Osteocyte (in vitro differentiated cells): ENCODE results near the gene TOB2. TPM values are rescaled to one million over a fixed set of nuclear protein-coding genes. Genes with fewer than 3 reads are reported as not detected.
A peak's percentile ranks its signal among the peaks of the same experiment; 100 is the strongest.
"Not testable (repeated sequence)": the region's sequence is repeated elsewhere in the genome, so short reads cannot be mapped to it uniquely, and the experiment has no call there.

ENCODE experiments used
- DNase-seq: peaks from one replicate; pipeline ENCODE4 v3.0.0; 2021; ENCODE audit warnings: mixed read lengths; ENCODE audit not compliant: unreplicated experiment; ENCODE audit errors: extremely low spot score
- H3K27ac Mint-ChIP-seq: one replicate; pipeline ENCODE4 v1.8.0; 2021; ENCODE audit warnings: mild to moderate bottlenecking, mixed read lengths; ENCODE audit not compliant: unreplicated experiment
- H3K27me3 Mint-ChIP-seq: one replicate; pipeline ENCODE4 v1.8.0; 2021; ENCODE audit warnings: mixed read lengths; ENCODE audit not compliant: unreplicated experiment
- H3K36me3 Mint-ChIP-seq: one replicate; pipeline ENCODE4 v1.8.0; 2021; ENCODE audit warnings: mixed read lengths; ENCODE audit not compliant: unreplicated experiment
- H3K4me1 Mint-ChIP-seq: one replicate; pipeline ENCODE4 v1.8.0; 2021; ENCODE audit warnings: mixed read lengths; ENCODE audit not compliant: unreplicated experiment
- H3K4me3 Mint-ChIP-seq: one replicate; pipeline ENCODE4 v1.8.0; 2021; ENCODE audit warnings: mild to moderate bottlenecking, moderate library complexity, mixed read lengths; ENCODE audit not compliant: unreplicated experiment
- H3K9me3 Mint-ChIP-seq: one replicate; pipeline ENCODE4 v1.8.0; 2021; ENCODE audit warnings: mixed read lengths; ENCODE audit not compliant: unreplicated experiment
- total RNA-seq: library from RNA; stranded (reverse); gene quantifications from 2 replicates; pipeline ENCODE4 v1.2.1, GENCODE V29; 2021
- TF ChIP-seq, protein P1 (sequence below): fragments of 200-600 bp; sonication (generic); IDR thresholded peaks from 2 replicates; pipeline ENCODE4 v1.5.0; 2021; ENCODE audit warnings: antibody characterized with exemption, mild to moderate bottlenecking, moderate library complexity

The TOB2 gene
- total RNA-seq, 1 donor from 2014 or later, result 44.5 TPM

DNA sequence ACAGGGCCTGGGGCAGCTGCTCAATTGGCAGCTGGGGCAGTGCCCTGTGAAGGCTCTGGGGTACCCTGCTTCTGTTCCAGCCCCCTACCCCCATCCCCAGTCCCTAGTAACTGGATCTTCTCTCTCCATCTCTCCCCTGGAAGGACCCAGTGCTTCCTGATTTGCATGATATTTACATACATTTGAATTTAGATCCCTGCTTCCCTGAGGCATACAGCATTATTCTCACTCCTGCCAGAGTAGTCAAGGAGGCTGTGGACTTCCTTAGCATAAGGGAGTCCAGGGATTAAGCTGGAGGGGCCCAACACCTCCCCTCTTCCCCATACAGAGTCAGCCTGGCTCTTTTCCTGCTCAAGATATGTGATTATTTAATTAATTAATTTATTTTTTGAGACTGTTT, 40.2 kb downstream of the TOB2 start:
- H3K27ac Mint-ChIP-seq, result no peak overlapping the region
- DNase-seq, result no peak
- peaks cover 24% of the 10 kb centered on the region for H3K4me1 Mint-ChIP-seq
- TF ChIP-seq, protein P1, sequence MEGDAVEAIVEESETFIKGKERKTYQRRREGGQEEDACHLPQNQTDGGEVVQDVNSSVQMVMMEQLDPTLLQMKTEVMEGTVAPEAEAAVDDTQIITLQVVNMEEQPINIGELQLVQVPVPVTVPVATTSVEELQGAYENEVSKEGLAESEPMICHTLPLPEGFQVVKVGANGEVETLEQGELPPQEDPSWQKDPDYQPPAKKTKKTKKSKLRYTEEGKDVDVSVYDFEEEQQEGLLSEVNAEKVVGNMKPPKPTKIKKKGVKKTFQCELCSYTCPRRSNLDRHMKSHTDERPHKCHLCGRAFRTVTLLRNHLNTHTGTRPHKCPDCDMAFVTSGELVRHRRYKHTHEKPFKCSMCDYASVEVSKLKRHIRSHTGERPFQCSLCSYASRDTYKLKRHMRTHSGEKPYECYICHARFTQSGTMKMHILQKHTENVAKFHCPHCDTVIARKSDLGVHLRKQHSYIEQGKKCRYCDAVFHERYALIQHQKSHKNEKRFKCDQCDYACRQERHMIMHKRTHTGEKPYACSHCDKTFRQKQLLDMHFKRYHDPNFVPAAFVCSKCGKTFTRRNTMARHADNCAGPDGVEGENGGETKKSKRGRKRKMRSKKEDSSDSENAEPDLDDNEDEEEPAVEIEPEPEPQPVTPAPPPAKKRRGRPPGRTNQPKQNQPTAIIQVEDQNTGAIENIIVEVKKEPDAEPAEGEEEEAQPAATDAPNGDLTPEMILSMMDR, result no peak
- H3K36me3 Mint-ChIP-seq, result no peaks in the 10 kb centered on the region
- H3K4me3 Mint-ChIP-seq, result no peak overlapping the region
- H3K27me3 Mint-ChIP-seq, result no peaks in the 10 kb centered on the region
- no peaks in the 10 kb centered on the region for H3K9me3 Mint-ChIP-seq

DNA sequence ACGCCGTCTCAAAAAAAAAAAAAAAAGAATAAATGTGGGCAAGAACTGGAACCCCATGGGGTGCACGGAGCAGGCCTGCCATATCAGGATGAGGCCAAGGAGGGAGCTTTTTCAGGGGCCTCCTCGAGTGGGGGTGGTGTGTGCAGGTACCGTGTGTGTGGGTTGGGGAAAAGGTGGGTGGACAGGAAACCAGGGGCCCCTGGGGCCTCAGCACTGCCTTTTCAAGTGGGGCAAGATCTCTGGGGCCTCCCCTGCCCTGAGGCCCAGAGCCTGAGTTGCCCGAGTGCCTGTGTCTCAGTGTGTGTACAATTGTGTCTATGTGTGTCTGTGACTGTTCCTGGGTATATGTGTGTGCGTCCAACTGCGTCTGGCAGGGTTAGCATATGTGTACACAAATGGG, 41.0 kb downstream of the TOB2 start:
- no peaks in the 10 kb centered on the region for H3K9me3 Mint-ChIP-seq
- DNase-seq, result no peak
- H3K36me3 Mint-ChIP-seq, result no peaks in the 10 kb centered on the region
- TF ChIP-seq, protein P1, result no peak
- no peaks in the 10 kb centered on the region for H3K27me3 Mint-ChIP-seq
- H3K4me3 Mint-ChIP-seq, result no peak overlapping the region
- peaks cover 24% of the 10 kb centered on the region for H3K4me1 Mint-ChIP-seq
- no peak overlapping the region for H3K27ac Mint-ChIP-seq

DNA sequence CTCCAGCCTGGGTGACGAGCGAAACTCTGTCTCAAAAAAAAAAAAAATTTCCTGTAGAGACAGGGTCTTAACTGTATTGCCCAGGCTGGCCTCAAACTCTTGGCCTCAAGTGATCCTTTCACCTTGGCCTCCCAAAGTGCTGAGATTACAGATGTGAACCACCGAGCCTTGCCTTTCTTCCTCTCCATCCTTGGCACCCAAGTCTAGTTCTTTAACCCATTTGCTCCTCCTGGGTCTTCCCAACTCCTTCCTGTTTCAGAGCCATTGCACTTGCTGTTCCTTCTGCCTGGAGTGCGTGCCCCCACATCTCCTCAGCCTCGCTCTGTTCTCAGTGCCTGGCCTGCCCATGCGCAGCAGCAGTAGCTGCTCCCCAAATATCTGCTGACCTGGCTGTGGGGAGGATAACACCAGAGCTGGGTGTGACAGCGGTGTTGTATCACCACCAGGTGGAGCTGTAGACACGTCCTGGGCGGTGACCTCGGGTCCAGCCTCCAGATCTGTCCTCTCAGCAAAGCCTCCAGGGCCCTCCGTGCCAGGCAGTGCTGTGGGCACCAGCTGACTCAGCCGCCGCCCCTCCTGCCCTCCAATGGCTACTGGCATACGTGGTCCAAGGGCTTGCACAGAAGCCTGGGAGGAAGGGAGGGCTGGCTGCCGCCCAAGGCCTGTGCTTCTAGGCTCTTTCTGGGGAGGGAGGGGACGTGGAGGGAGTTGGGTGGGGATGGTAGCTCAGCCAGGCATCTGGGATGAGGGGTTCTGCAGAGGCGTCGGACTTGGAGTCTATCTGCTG, 42.9 kb downstream of the TOB2 start:
- Mint-ChIP-seq H3K27ac (peak overlapping the region; percentile 87), H3K4me3 (peak overlapping the region; percentile 31), H3K27me3 (no peaks in the 10 kb centered on the region), H3K4me1 (peaks cover 23% of the 10 kb centered on the region), H3K9me3 (no peaks in the 10 kb centered on the region), H3K36me3 (no peaks in the 10 kb centered on the region)
- peak; percentile 98 for DNase-seq
- TF ChIP-seq, protein P1, result peak; percentile 98

DNA sequence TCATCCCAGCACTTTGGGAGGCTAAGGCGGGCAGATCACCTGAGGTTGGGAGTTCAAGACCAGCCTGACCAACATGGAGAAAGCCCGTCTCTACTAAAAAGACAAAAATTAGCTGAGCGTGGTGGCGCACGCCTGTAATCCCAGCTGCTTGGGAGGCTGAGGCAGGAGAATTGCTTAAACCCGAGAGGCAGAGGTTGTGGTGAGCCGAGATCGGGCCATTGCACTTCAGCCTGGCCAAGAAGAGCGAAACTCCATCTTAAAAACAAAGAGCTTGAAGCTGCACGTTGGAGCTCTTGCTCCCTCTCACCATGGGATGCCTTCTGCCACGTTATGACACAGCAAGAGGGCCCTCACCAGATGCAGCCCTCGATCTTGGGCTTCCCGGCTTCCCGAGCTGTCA, 43.8 kb downstream of the TOB2 start:
- peaks cover 29% of the 10 kb centered on the region for H3K4me1 Mint-ChIP-seq
- not testable (repeated sequence) for H3K36me3 Mint-ChIP-seq, H3K9me3 Mint-ChIP-seq, DNase-seq, H3K4me3 Mint-ChIP-seq, H3K27me3 Mint-ChIP-seq
- peak overlapping the region; percentile 97 for H3K27ac Mint-ChIP-seq

DNA sequence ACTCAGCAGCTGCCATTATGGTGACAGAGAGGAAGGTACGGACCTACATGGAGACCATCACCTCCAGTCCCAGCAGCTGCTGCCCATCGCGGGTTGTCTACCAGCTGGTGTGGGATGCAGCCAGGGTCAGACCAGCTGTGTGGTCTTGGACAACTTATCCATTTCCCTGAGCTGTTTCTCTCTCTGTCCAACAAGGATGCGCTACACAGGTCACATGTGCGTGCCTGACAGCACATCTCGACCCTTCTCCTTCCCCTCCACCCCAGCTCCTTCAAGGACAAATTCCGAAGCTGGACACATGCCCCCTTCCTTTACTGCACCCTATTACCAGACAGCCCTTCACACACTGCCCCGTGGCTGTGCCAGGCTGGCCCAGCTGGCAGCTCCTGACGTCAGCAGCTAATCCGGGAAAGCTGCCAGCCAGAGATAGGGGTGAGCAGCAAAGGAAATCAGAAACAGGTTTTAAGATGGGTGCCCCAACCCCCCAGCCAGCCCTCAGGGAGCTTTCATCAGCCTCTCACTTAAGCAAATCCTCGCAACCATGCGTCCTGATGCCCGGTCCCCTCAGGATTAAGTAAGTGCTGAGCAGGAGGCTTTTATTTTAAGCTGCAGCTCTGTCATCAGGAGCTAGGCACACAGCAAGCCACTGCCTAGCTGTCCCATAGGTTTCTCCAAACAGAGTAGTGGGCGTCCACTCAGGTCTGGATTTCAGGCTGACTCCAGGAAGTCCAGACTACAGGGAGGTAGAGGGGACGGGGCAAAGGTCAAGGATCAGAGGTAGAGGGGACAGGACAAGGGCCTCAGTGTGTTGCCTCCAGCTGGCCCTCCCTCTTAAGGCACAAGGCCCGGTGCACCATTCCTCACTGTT, 44.6 kb downstream of the TOB2 start:
- TF ChIP-seq, protein P1, result no peak
- Mint-ChIP-seq H3K4me1 (peaks cover 35% of the 10 kb centered on the region), H3K27ac (peak overlapping the region; percentile 97), H3K9me3 (no peaks in the 10 kb centered on the region), H3K4me3 (no peak overlapping the region), H3K36me3 (peaks cover 10% of the 10 kb centered on the region), H3K27me3 (no peaks in the 10 kb centered on the region)
- peak; percentile 91 for DNase-seq
